Panc1 (cell line): ENCODE results near the gene FAAH2.

Experiments used
- CTCF ChIP-seq: fragments of 450-650 bp; IDR thresholded peaks from 2 replicates; pipeline ENCODE4 v1.5.1; 2017; ENCODE audit warnings: mild to moderate bottlenecking
- POLR2AphosphoS5 ChIP-seq: IDR thresholded peaks from 2 replicates; pipeline ENCODE4 v1.6.1; 2012; ENCODE audit warnings: mild to moderate bottlenecking, low read depth, low read length, moderate library complexity
- REST ChIP-seq, 2 experiments: IDR thresholded peaks; 2 replicates each; pipeline ENCODE4 v1.6.1; 2011 to 2012; ENCODE audit warnings: low read depth in 2 of 2, control low read depth in 1 of 2, low read length in 1 of 2, mild to moderate bottlenecking in 1 of 2, moderate library complexity in 1 of 2; ENCODE audit not compliant: insufficient read depth in 1 of 2

- TF ChIP-seq CTCF (no peak), REST (IDR thresholded peaks at IDR 0.05; ENCODE audit: insufficient read depth in 1 of 2, low read depth in 2 of 2, low read length in 1 of 2) (no peak), POLR2AphosphoS5 (no peak)
Measured at GRCh38 chrX:57294961-57295360, 8.5 kb downstream of the FAAH2 start.
